DMS114 treated with DMSO at 0.1 percent for 48 hours (cell line): Measurements from ENCODE around the gene PLA2G10.
"Not testable (repeated sequence)": the region's sequence is repeated elsewhere in the genome, so short reads cannot be mapped to it uniquely, and the experiment has no call there.

Source experiments
- DNase-seq: peaks from one replicate; lab custom pipeline; 2025; ENCODE audit not compliant: unreplicated experiment; lab: John Stamatoyannopoulos, UW

Gene PLA2G10

GRCh38 chr16:14667347-14668266, 26.5 kb downstream of the PLA2G10 start:
- no peak for DNase-seq

- no peak for DNase-seq
Observed at GRCh38 chr16:14658063-14658462, 36.0 kb downstream of the PLA2G10 start.

GRCh38 chr16:14652726-14653125, 41.4 kb downstream of the PLA2G10 start:
- DNase-seq = no peak

- DNase-seq = no peak
Observed at GRCh38 chr16:14650629-14651028, 43.5 kb downstream of the PLA2G10 start.

GRCh38 chr16:14649816-14650215, 44.3 kb downstream of the PLA2G10 start:
- no peak for DNase-seq

GRCh38 chr16:14641926-14642325, 52.2 kb downstream of the PLA2G10 start:
- no peak for DNase-seq

- no peak for DNase-seq
Observed at GRCh38 chr16:14641206-14641605, 52.9 kb downstream of the PLA2G10 start.

- no peak for DNase-seq
Observed at GRCh38 chr16:14640538-14640937, 53.6 kb downstream of the PLA2G10 start.

- not testable (repeated sequence) for DNase-seq
Observed at GRCh38 chr16:14636951-14637240, 57.2 kb downstream of the PLA2G10 start.

GRCh38 chr16:14636179-14636950, 57.7 kb downstream of the PLA2G10 start:
- DNase-seq = not testable (repeated sequence)

GRCh38 chr16:14635395-14636165, 58.5 kb downstream of the PLA2G10 start:
- DNase-seq = no peak

GRCh38 chr16:14634389-14634725, 59.8 kb downstream of the PLA2G10 start:
- no peak for DNase-seq

- DNase-seq = peak; percentile 78
Observed at GRCh38 chr16:14632693-14633569, 61.2 kb downstream of the PLA2G10 start, which contains the start of gene BFAR. Gene BFAR, plus strand, starts transcription at chr16:14632951. Its CDS starts 11,396 bp downstream, at chr16:14644347.

- DNase-seq = not testable (repeated sequence)
Observed at GRCh38 chr16:14630620-14631330, 63.3 kb downstream of the PLA2G10 start.

GRCh38 chr16:14629919-14630619, 64.0 kb downstream of the PLA2G10 start, which contains the start of gene PARN:
Gene PARN, minus strand, starts transcription at chr16:14630260. Its CDS starts 135 bp downstream, at chr16:14630125.
- DNase-seq = peak; percentile 90

- no peak for DNase-seq
Observed at GRCh38 chr16:14629612-14629918, 64.5 kb downstream of the PLA2G10 start.

- no peak for DNase-seq
Observed at GRCh38 chr16:14628806-14629611, 65.1 kb downstream of the PLA2G10 start.

- DNase-seq = no peak
Observed at GRCh38 chr16:14627078-14627477, 67.0 kb downstream of the PLA2G10 start.
